Muscle of leg (tissue), 11 donors: ENCODE data around the gene MIER2. TPM values are rescaled to one million over a fixed set of nuclear protein-coding genes. Genes with fewer than 3 reads are reported as not detected.
A peak's percentile ranks its signal among the peaks of the same experiment; 100 is the strongest.
"Not testable (repeated sequence)": the region's sequence is repeated elsewhere in the genome, so short reads cannot be mapped to it uniquely, and the experiment has no call there.

Experiments used
- DNase-seq: peaks from one replicate; pipeline ENCODE4 v3.0.0; 2013
- H3K27ac ChIP-seq: one replicate; pipeline ENCODE4 v1.5.1; 2013; ENCODE audit warnings: mild to moderate bottlenecking, low read length, control low read depth
- H3K27me3 ChIP-seq: one replicate; pipeline ENCODE4 v1.6.1; 2013; ENCODE audit warnings: low read length; ENCODE audit not compliant: control insufficient read depth, insufficient read depth
- H3K36me3 ChIP-seq: one replicate; pipeline ENCODE4 v1.6.1; 2013; ENCODE audit warnings: low read length; ENCODE audit not compliant: control insufficient read depth, insufficient read depth
- H3K4me1 ChIP-seq: one replicate; pipeline ENCODE4 v1.6.1; 2013; ENCODE audit warnings: low read length; ENCODE audit not compliant: control insufficient read depth, insufficient read depth
- H3K4me3 ChIP-seq: one replicate; pipeline ENCODE4 v1.5.1; 2013; ENCODE audit warnings: low read length, control low read depth
- H3K9me3 ChIP-seq: replicated peaks from 2 replicates; pipeline ENCODE4 v1.6.1; 2013; ENCODE audit warnings: low read depth, low read length; ENCODE audit not compliant: control insufficient read depth
- WGBS: methylation state at CpG from one replicate; pipeline ENCODE4 v1.1.5; 2013; ENCODE audit warnings: missing lambda C conversion rate; ENCODE audit not compliant: insufficient coverage; 5-methylcytosine and 5-hydroxymethylcytosine counted together
- polyA plus RNA-seq, 8 donors: library from polyadenylated mRNA; unstranded; fragments of 120-200 nt; gene quantifications; one replicate each; pipeline versions ENCODE4 v1.2.1 to v1.2.3, GENCODE V29; 2013; ENCODE audit warnings: inconsistent platforms in 1 of 8, low replicate concordance in 1 of 8; ENCODE audit not compliant: insufficient read length in 8 of 8, insufficient read depth in 1 of 8
- total RNA-seq: library from RNA; stranded (reverse); fragments of 120-200 nt; gene quantifications from one replicate; pipeline ENCODE4 v1.2.4, GENCODE V29; 2013

MIER2 gene
- total and polyA plus RNA-seq, 9 donors: 17.2 to 33.5 (median 28.8) TPM

DNA sequence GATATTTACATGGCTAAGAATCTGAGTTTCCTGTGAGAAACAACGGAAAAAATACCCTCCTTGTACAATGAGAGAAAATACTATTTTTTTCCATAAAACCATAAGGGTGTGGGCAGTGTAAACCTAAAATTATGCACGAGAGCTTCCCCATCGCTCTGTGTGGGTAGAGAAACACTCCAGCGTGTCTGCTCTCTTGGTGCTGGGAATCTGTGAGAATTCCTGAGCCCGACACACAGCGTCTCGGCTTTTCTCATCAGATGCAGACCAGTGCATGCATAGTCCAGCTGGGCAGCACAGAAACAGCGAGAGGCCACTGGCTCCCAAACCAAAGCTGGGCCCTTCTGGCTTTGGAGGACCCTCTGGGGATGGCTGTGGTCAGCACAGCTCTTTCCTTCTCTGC is 65.4 kb downstream of the MIER2 start:
- 69% methylated on average over 4 of the region's 8 CpGs for WGBS
- H3K27ac ChIP-seq: no peak overlapping the region
- peaks cover 12% of the 10 kb centered on the region for H3K27me3 ChIP-seq
- H3K4me3 ChIP-seq: no peak overlapping the region
- no peak for DNase-seq
- H3K36me3 ChIP-seq: no peaks in the 10 kb centered on the region
- no peaks in the 10 kb centered on the region for H3K4me1 ChIP-seq
- H3K9me3 ChIP-seq: no peaks in the 10 kb centered on the region

- Histone ChIP-seq H3K36me3 (no peaks in the 10 kb centered on the region), H3K27me3 (peaks cover 14% of the 10 kb centered on the region), H3K4me1 (no peaks in the 10 kb centered on the region), H3K4me3 (no peak overlapping the region), H3K9me3 (no peaks in the 10 kb centered on the region), H3K27ac (no peak overlapping the region)
- peak; percentile 61 for DNase-seq
- 29% methylated on average over 20 of the region's 21 CpGs for WGBS
These were observed 66.9 kb downstream of the MIER2 start for GRCh38 chr19:277581-278165.

GRCh38 chr19:277131-277530 is 67.5 kb downstream of the MIER2 start:
- Histone ChIP-seq H3K27me3 (peaks cover 14% of the 10 kb centered on the region), H3K9me3 (no peaks in the 10 kb centered on the region), H3K4me3 (no peak overlapping the region), H3K36me3 (no peaks in the 10 kb centered on the region), H3K4me1 (no peaks in the 10 kb centered on the region), H3K27ac (no peak overlapping the region)
- 81% methylated on average over 4 of the region's 7 CpGs for WGBS
- DNase-seq: no peak

GRCh38 chr19:275958-276646 is 68.5 kb downstream of the MIER2 start:
- Histone ChIP-seq H3K27me3 (peaks cover 14% of the 10 kb centered on the region), H3K9me3 (no peaks in the 10 kb centered on the region), H3K27ac (no peak overlapping the region), H3K36me3 (no peaks in the 10 kb centered on the region), H3K4me1 (no peaks in the 10 kb centered on the region), H3K4me3 (no peak overlapping the region)
- DNase-seq: no peak
- WGBS: 85% methylated on average over 11 of the region's 19 CpGs

- Histone ChIP-seq H3K4me3 (no peak overlapping the region), H3K27me3 (peaks cover 14% of the 10 kb centered on the region), H3K4me1 (no peaks in the 10 kb centered on the region), H3K9me3 (no peaks in the 10 kb centered on the region), H3K27ac (no peak overlapping the region), H3K36me3 (no peaks in the 10 kb centered on the region)
- WGBS: 88% methylated on average over 8 of the region's 9 CpGs
- DNase-seq: no peak
These were observed 69.6 kb downstream of the MIER2 start for GRCh38 chr19:275000-275399.

DNA sequence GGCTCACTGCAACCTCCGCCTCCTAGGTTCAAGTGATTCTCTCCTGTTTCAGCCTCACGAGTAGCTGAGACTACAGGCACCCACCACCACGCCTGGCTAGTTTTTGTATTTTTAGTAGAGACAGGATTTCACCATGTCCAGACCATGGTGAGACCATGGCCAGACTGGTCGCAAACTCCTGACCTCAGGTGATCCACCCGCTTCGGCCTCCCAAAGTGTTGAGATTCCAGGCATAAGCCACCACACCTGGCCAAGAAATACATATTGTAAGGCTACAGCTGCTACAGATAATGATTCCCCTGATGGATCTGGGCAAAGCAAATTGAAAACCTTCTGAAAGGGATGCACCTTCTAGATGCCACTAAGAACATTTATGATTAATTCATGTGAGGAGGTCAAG is 71.2 kb downstream of the MIER2 start:
- Histone ChIP-seq H3K4me3 (no peak overlapping the region), H3K9me3 (no peaks in the 10 kb centered on the region), H3K4me1 (no peaks in the 10 kb centered on the region), H3K27ac (no peak overlapping the region), H3K36me3 (no peaks in the 10 kb centered on the region), H3K27me3 (peaks cover 16% of the 10 kb centered on the region)
- 100% methylated on average over 2 of the region's 6 CpGs for WGBS
- DNase-seq: no peak

- Histone ChIP-seq H3K36me3 (no peaks in the 10 kb centered on the region), H3K27me3 (peaks cover 17% of the 10 kb centered on the region), H3K9me3 (no peaks in the 10 kb centered on the region), H3K4me3 (no peak overlapping the region), H3K27ac (no peak overlapping the region), H3K4me1 (peaks cover 4% of the 10 kb centered on the region)
- 71% methylated on average over 6 of the region's 6 CpGs for WGBS
- DNase-seq: no peak
These were observed 72.7 kb downstream of the MIER2 start for GRCh38 chr19:271856-272255.

- not testable (repeated sequence) for H3K27ac ChIP-seq, H3K9me3 ChIP-seq, DNase-seq, H3K4me3 ChIP-seq, H3K36me3 ChIP-seq, H3K4me1 ChIP-seq
- H3K27me3 ChIP-seq: peaks cover 18% of the 10 kb centered on the region
- 73% methylated on average over 4 of the region's 12 CpGs for WGBS
These were observed 73.8 kb downstream of the MIER2 start for GRCh38 chr19:270766-271318.

DNA sequence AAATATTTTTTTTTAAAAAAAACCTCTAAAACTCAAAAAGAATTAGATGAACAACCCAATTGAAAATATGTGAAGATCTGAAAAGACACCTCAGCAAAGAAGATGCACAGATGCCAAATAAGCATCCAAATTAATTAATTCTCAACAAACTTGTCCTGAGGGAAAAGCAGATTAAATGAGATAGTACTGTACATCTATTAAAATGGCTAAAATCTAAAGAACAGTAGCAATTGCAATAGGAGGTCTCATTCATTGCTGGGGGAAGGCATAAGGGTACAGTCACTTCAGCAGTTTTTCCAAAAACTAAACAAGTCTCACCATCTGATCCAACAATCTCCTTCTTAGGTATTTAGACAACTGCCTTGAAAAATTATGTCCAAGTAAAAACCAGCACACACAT is 75.4 kb downstream of the MIER2 start:
- H3K27me3 ChIP-seq: peaks cover 22% of the 10 kb centered on the region
- no peak overlapping the region for H3K4me3 ChIP-seq
- no peak overlapping the region for H3K27ac ChIP-seq
- DNase-seq: no peak
- H3K36me3 ChIP-seq: no peaks in the 10 kb centered on the region
- H3K4me1 ChIP-seq: peaks cover 5% of the 10 kb centered on the region
- H3K9me3 ChIP-seq: no peaks in the 10 kb centered on the region

GRCh38 chr19:262125-262524 is 82.5 kb downstream of the MIER2 start:
- Histone ChIP-seq H3K27me3 (peaks cover 10% of the 10 kb centered on the region), H3K4me3 (no peak overlapping the region), H3K27ac (no peak overlapping the region), H3K36me3 (no peaks in the 10 kb centered on the region), H3K9me3 (no peaks in the 10 kb centered on the region), H3K4me1 (peaks cover 3% of the 10 kb centered on the region)
- no peak for DNase-seq
- WGBS: no CpG with 5 or more reads among the region's 1 CpG
